Measurements from ENCODE around the gene NLRP10.
A peak's percentile ranks its signal among the peaks of the same experiment; 100 is the strongest.
"Not testable (repeated sequence)": the region's sequence is repeated elsewhere in the genome, so short reads cannot be mapped to it uniquely, and the experiment has no call there.

The NLRP10 gene

GRCh38 chr11:7965386-7965785 lies at the start of gene NLRP10:
TSS of gene NLRP10 (minus strand) at chr11:7965447. CDS start at chr11:7963495, 1,952 bp downstream.
- no peak for DNase-seq

- no peak for DNase-seq
Observed at GRCh38 chr11:8013833-8014232, 48.6 kb upstream of the NLRP10 start.

GRCh38 chr11:8011981-8012444 lies 46.8 kb upstream of the NLRP10 start:
- DNase-seq, result no peak

GRCh38 chr11:8011371-8011770 lies 46.1 kb upstream of the NLRP10 start:
- DNase-seq, result no peak

- no peak for DNase-seq
Observed at GRCh38 chr11:8009856-8010255, 44.6 kb upstream of the NLRP10 start.

- DNase-seq, result no peak
Observed at GRCh38 chr11:8008212-8008611, 43.0 kb upstream of the NLRP10 start.

GRCh38 chr11:8006349-8006977 lies 41.2 kb upstream of the NLRP10 start:
- DNase-seq, result peak; percentile 54

GRCh38 chr11:8005556-8005955 lies 40.3 kb upstream of the NLRP10 start:
- no peak for DNase-seq

- no peak for DNase-seq
Observed at GRCh38 chr11:8004008-8004407, 38.8 kb upstream of the NLRP10 start.

GRCh38 chr11:8003187-8003586 lies 37.9 kb upstream of the NLRP10 start:
- DNase-seq, result no peak

GRCh38 chr11:8002676-8003075 lies 37.4 kb upstream of the NLRP10 start:
- DNase-seq, result no peak

GRCh38 chr11:8000390-8000789 lies 35.1 kb upstream of the NLRP10 start:
- DNase-seq, result no peak

- DNase-seq, result no peak
Observed at GRCh38 chr11:7999795-8000194, 34.5 kb upstream of the NLRP10 start.

- no peak for DNase-seq
Observed at GRCh38 chr11:7994581-7995278, 29.5 kb upstream of the NLRP10 start.

GRCh38 chr11:7987560-7987883 lies 22.3 kb upstream of the NLRP10 start:
- not testable (repeated sequence) for DNase-seq

- DNase-seq, result peak; percentile 99
Observed at GRCh38 chr11:7986768-7987559, 21.7 kb upstream of the NLRP10 start, which contains the start of gene EIF3F. TSS of gene EIF3F (plus strand) at chr11:7987337. CDS start at chr11:7987353, 16 bp downstream.

GRCh38 chr11:7983832-7984590 lies 18.8 kb upstream of the NLRP10 start:
- no peak for DNase-seq

GRCh38 chr11:7982582-7983119 lies 17.4 kb upstream of the NLRP10 start:
- DNase-seq, result no peak

- DNase-seq, result no peak
Observed at GRCh38 chr11:7981619-7982157, 16.4 kb upstream of the NLRP10 start.

GRCh38 chr11:7977232-7977917 lies 12.1 kb upstream of the NLRP10 start:
- no peak for DNase-seq

GRCh38 chr11:7974668-7975067 lies 9.4 kb upstream of the NLRP10 start:
- DNase-seq, result no peak

GRCh38 chr11:7973011-7973410 lies 7.8 kb upstream of the NLRP10 start:
- no peak for DNase-seq

All from COR-L47 (cell line).